Right lobe of liver (tissue), 6 donors: ENCODE data around the gene KREMEN2. TPM values are rescaled to one million over a fixed set of nuclear protein-coding genes. Genes with fewer than 3 reads are reported as not detected.

Experiments
- ATAC-seq, 4 donors: fragments of 200-7000 bp; cut with Tn5 transposase; one replicate each; pipeline ENCODE4 v1.9.1; 2020; ENCODE audit warnings: mild to moderate bottlenecking in 4 of 4, moderate library complexity in 4 of 4
- DNase-seq, 3 donors: peaks; one replicate each; pipeline ENCODE4 v3.0.0-alpha.2; 2020
- H3K27ac ChIP-seq, 3 donors: fragments of 200-600 bp; one replicate each; pipeline ENCODE4 v1.8.0; 2022
- H3K27me3 ChIP-seq, 2 donors: fragments of 200-600 bp; one replicate each; pipeline ENCODE4 v1.8.0; 2022
- H3K36me3 ChIP-seq, 4 donors: fragments of 200-600 bp; sonication (generic) in 1 of 4; one replicate each; pipeline versions ENCODE4 v1.5.1 to v1.8.0; 2017 to 2022; ENCODE audit warnings: control low read depth in 1 of 4
- H3K4me1 ChIP-seq, 4 donors: fragments of 200-600 bp; sonication (generic) in 1 of 4; one replicate each; pipeline versions ENCODE4 v1.5.1 to v1.8.0; 2017 to 2022; ENCODE audit warnings: control low read depth in 1 of 4
- H3K4me3 ChIP-seq, 3 donors: fragments of 200-600 bp; one replicate each; pipeline ENCODE4 v1.8.0; 2022
- H3K9me3 ChIP-seq, 4 donors: fragments of 200-600 bp; sonication (generic) in 1 of 4; one replicate each; pipeline versions ENCODE4 v1.5.1 to v1.8.0; 2017 to 2022; ENCODE audit warnings: control low read depth in 1 of 4
- CTCF ChIP-seq, 4 donors: fragments of 200-600 bp in 3 of 4; fragments of 450-650 bp in 1 of 4; IDR thresholded peaks; one replicate each; pipeline versions ENCODE4 v1.5.1 to v1.8.0; 2016 to 2022; ENCODE audit warnings: antibody characterized with exemption in 4 of 4, mild to moderate bottlenecking in 2 of 4
- POLR2A ChIP-seq: fragments of 450-650 bp; IDR thresholded peaks from one replicate; pipeline ENCODE4 v1.6.1; 2017; ENCODE audit warnings: antibody characterized with exemption, mild to moderate bottlenecking
- WGBS: methylation state at CpG from one replicate; pipeline ENCODE4 v1.1.6; 2018; ENCODE audit warnings: low coverage, low lambda C conversion rate; ENCODE audit not compliant: insufficient coverage; ENCODE audit errors: missing lambda C conversion rate; 5-methylcytosine and 5-hydroxymethylcytosine counted together
- intact Hi-C, 2 donors: fragments of 100-400 bp; cut with DNase I; formaldehyde crosslinking; loops; one replicate each; pipeline versions ENCODE4 v1.11.2 to v1.14.1; 2022
- small RNA-seq, 2 experiments: library from RNA; depleted of rRNA; stranded (forward); fragments of <200 nt; gene quantifications; one replicate each; pipeline ENCODE3, GENCODE V24; 2016
- total RNA-seq, 6 experiments: library from RNA; depleted of rRNA in 2 of 6; stranded (reverse); fragments of >200 nt in 2 of 6; fragmentation: NEBNext Ultra II Directional in 3 of 6; extraction: Animal tissue kit (Norgen Biotek cat#: 25700) in 3 of 6; gene quantifications; one replicate each; pipeline versions ENCODE4 v1.1.0 to v1.2.4, GENCODE V29; 2016 to 2023
- donor health status: DM: no; HTN: yes; CAD: no.
- donor health status: DM: no; HTN: no; CAD: no.
- donor health status: DM: no; HTN: no; CAD: no.
- donor health status: DM: no; HTN: yes; CAD: no.
- donor health status: DM: no; HTN: yes; CAD: no.

The KREMEN2 gene
- total RNA-seq, 6 experiments from 2014 or later: not detected

DNA sequence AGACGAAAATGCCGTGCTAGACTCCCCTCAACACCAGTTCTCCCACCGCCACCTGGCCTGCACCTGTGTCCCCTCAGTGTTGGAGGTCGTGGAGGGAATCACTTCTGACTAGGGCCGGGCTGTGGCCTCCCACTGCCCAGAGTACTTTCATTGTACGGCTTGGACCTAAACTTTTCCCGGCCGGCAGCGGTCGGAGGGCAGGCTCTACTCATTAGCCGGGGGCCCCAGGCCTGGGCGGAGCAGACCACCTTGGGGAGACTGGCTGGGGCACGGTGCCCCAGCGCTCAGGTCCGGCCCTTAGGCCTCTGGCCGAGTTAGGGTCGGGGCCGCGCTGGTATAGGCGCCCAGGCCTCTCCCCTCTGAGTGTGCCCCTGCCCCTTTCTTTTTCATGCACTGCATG, 53.3 kb downstream of the KREMEN2 start:
- intact Hi-C loops: no loop called here
- no peak for ATAC-seq
- WGBS: 89% methylated on average over 9 of the region's 20 CpGs
- DNase-seq: no peak
- TF ChIP-seq POLR2A: no peak
- no peak for TF ChIP-seq CTCF (IDR thresholded peaks at IDR 0.05)
- no peaks in the 10 kb centered on the region for H3K27me3 ChIP-seq
- no peaks in the 10 kb centered on the region for H3K9me3 ChIP-seq
- H3K36me3 ChIP-seq: no peaks in the 10 kb centered on the region
- H3K4me1 ChIP-seq: peaks cover 0 to 17% (median 7%) of the 10 kb centered on the region in 4 donors
- no peak overlapping the region for H3K4me3 ChIP-seq
- H3K27ac ChIP-seq: no peak overlapping the region

Small RNA genes lying within 50 kb of the gene (small RNA-seq; reads per million reads assigned to genes)
- 0 reads per million in 2 experiments for gene LINC00514

Other genes starting within 250 kb of the KREMEN2 start
- gene PRSS27, start 244.1 kb upstream of the KREMEN2 start, total RNA-seq: under 1 TPM in 4 of 6 experiments, not detected in 2; 0.13 to 0.98 (median 0.49) TPM
- 100 to 1,000 TPM; 111 to 419 (median 289) TPM for gene SRRM2, start 211.6 kb upstream of the KREMEN2 start, total RNA-seq
- 100 to 1,000 TPM in 5 of 6 experiments, 10 to 100 TPM in 1; 97.5 to 521 (median 122) TPM for gene ELOB, start 187.0 kb upstream of the KREMEN2 start, total RNA-seq
- not detected for gene PRSS33, start 176.7 kb upstream of the KREMEN2 start, total RNA-seq
- not detected for gene PRSS41, start 165.8 kb upstream of the KREMEN2 start, total RNA-seq
- not detected for gene PRSS21, start 147.0 kb upstream of the KREMEN2 start, total RNA-seq
- gene ZG16B, start 134.0 kb upstream of the KREMEN2 start, total RNA-seq: 1 to 10 TPM in 1 of 6 experiments, under 1 TPM in 3, not detected in 2; 0.24 to 1.6 (median 0.50) TPM
- 1 to 10 TPM in 2 of 6 experiments, under 1 TPM in 3, not detected in 1; 0.18 to 2.1 (median 0.84) TPM for gene PRSS22, start 106.1 kb upstream of the KREMEN2 start, total RNA-seq
- 10 to 100 TPM in 2 of 6 experiments, 1 to 10 TPM in 4; 3.6 to 18.9 (median 5.6) TPM for gene FLYWCH2, start 81.1 kb upstream of the KREMEN2 start, total RNA-seq
- gene FLYWCH1, start 52.3 kb upstream of the KREMEN2 start, total RNA-seq: 10 to 100 TPM in 5 of 6 experiments, 1 to 10 TPM in 1; 9.3 to 19.8 (median 15.1) TPM
- 1 to 10 TPM in 4 of 6 experiments, under 1 TPM in 2; 0.93 to 6.1 (median 3.3) TPM for gene PAQR4, start 5.1 kb downstream of the KREMEN2 start, total RNA-seq
- 1 to 10 TPM in 5 of 6 experiments, under 1 TPM in 1; 0.68 to 6.5 (median 1.7) TPM for gene PKMYT1, start 16.2 kb downstream of the KREMEN2 start, total RNA-seq
- gene CLDN9, start 48.6 kb downstream of the KREMEN2 start, total RNA-seq: 1 to 10 TPM in 2 of 6 experiments, under 1 TPM in 4; 0.25 to 1.7 (median 0.92) TPM
- 1 to 10 TPM in 1 of 6 experiments, not detected in 5; 2.9 TPM for gene CLDN6, start 53.9 kb downstream of the KREMEN2 start, total RNA-seq
- gene TNFRSF12A, start 56.1 kb downstream of the KREMEN2 start, total RNA-seq: 100 to 1,000 TPM in 3 of 6 experiments, 10 to 100 TPM in 1, 1 to 10 TPM in 2; 5.2 to 284 (median 69.4) TPM
- gene HCFC1R1, start 59.7 kb downstream of the KREMEN2 start, total RNA-seq: 10 to 100 TPM in 5 of 6 experiments, 1 to 10 TPM in 1; 9.7 to 14.6 (median 12.1) TPM
- 10 to 100 TPM in 2 of 6 experiments, 1 to 10 TPM in 4; 7.7 to 15.7 (median 9.7) TPM for gene THOC6, start 59.8 kb downstream of the KREMEN2 start, total RNA-seq
- under 1 TPM in 5 of 6 experiments, not detected in 1; 0.11 to 0.58 (median 0.48) TPM for gene BICDL2, start 72.7 kb downstream of the KREMEN2 start, total RNA-seq
- 1 to 10 TPM; 1.3 to 2.0 (median 1.6) TPM for gene MMP25, start 82.3 kb downstream of the KREMEN2 start, total RNA-seq
- 1,000 to 10,000 TPM in 2 of 6 experiments, 100 to 1,000 TPM in 4; 204 to 1,268 (median 669) TPM for gene IL32, start 101.4 kb downstream of the KREMEN2 start, total RNA-seq
- gene ZSCAN10, start 135.0 kb downstream of the KREMEN2 start, total RNA-seq: not detected
- 1 to 10 TPM; 4.0 to 8.4 (median 5.4) TPM for gene ZNF205, start 148.3 kb downstream of the KREMEN2 start, total RNA-seq
- gene ZNF213, start 170.8 kb downstream of the KREMEN2 start, total RNA-seq: 1 to 10 TPM; 1.3 to 4.4 (median 1.7) TPM
- not detected for gene OR1F1, start 223.9 kb downstream of the KREMEN2 start, total RNA-seq